ENCODE results near the gene LPAR1. TPM values are rescaled to one million over a fixed set of nuclear protein-coding genes. Genes with fewer than 3 reads are reported as not detected.

The LPAR1 gene
- total RNA-seq, 1 donor from 2014 or later = 16.8 TPM

DNA sequence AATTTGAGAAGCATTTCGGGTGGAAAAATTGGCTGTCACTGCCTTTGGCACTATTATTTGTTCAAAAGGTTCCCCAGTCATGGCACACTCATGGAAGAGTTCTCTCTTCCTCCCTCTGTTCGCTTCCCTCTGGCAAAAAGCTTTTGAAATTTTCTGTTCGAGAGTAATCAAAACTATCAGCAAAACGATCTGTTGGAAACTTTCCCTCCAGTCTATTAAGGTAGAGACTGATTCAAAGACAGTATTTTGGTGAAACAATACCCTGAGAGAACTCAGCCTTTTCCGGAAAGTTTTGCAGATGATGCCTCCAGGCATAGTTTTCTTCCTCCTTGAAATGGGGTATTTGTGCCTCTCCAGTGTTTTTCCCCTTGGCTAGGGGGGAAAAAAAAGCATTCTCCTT, 3.6 kb upstream of the LPAR1 start:
- H3K36me3 ChIP-seq (ENCODE audit: control insufficient read depth, insufficient read depth, low read length) = no peaks in the 10 kb centered on the region
- FAIRE-seq = no peak
- DNase-seq (ENCODE audit: low read depth) = no peak
- TF ChIP-seq, protein P1, sequence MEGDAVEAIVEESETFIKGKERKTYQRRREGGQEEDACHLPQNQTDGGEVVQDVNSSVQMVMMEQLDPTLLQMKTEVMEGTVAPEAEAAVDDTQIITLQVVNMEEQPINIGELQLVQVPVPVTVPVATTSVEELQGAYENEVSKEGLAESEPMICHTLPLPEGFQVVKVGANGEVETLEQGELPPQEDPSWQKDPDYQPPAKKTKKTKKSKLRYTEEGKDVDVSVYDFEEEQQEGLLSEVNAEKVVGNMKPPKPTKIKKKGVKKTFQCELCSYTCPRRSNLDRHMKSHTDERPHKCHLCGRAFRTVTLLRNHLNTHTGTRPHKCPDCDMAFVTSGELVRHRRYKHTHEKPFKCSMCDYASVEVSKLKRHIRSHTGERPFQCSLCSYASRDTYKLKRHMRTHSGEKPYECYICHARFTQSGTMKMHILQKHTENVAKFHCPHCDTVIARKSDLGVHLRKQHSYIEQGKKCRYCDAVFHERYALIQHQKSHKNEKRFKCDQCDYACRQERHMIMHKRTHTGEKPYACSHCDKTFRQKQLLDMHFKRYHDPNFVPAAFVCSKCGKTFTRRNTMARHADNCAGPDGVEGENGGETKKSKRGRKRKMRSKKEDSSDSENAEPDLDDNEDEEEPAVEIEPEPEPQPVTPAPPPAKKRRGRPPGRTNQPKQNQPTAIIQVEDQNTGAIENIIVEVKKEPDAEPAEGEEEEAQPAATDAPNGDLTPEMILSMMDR (IDR thresholded peaks at IDR 0.05; ENCODE audit: insufficient read depth, low read length, severe bottlenecking) = no peak
- H3K27me3 ChIP-seq (ENCODE audit: control insufficient read depth, insufficient read depth, low read length) = no peaks in the 10 kb centered on the region
- no peak overlapping the region for H3K4me3 ChIP-seq (ENCODE audit: low read depth, low read length)

- TF ChIP-seq, protein P1 (IDR thresholded peaks at IDR 0.05; ENCODE audit: insufficient read depth, low read length, severe bottlenecking) = no peak
- DNase-seq (ENCODE audit: low read depth) = peak; percentile 86
- Histone ChIP-seq H3K36me3 (ENCODE audit: control insufficient read depth, insufficient read depth, low read length) (no peaks in the 10 kb centered on the region), H3K4me3 (ENCODE audit: low read depth, low read length) (no peak overlapping the region), H3K27me3 (ENCODE audit: control insufficient read depth, insufficient read depth, low read length) (no peaks in the 10 kb centered on the region)
- FAIRE-seq = no peak
These were observed 2.2 kb upstream of the LPAR1 start for GRCh38 chr9:111040494-111040893.

- TF ChIP-seq, protein P1 (IDR thresholded peaks at IDR 0.05; ENCODE audit: insufficient read depth, low read length, severe bottlenecking) = no peak
- H3K36me3 ChIP-seq (ENCODE audit: control insufficient read depth, insufficient read depth, low read length) = no peaks in the 10 kb centered on the region
- H3K27me3 ChIP-seq (ENCODE audit: control insufficient read depth, insufficient read depth, low read length) = no peaks in the 10 kb centered on the region
- H3K4me3 ChIP-seq (ENCODE audit: low read depth, low read length) = peak overlapping the region; percentile 80
- FAIRE-seq = peak; percentile 62
- peak; percentile 34 for DNase-seq (ENCODE audit: low read depth)
These were observed 1.1 kb upstream of the LPAR1 start for GRCh38 chr9:111039231-111039906.

DNA sequence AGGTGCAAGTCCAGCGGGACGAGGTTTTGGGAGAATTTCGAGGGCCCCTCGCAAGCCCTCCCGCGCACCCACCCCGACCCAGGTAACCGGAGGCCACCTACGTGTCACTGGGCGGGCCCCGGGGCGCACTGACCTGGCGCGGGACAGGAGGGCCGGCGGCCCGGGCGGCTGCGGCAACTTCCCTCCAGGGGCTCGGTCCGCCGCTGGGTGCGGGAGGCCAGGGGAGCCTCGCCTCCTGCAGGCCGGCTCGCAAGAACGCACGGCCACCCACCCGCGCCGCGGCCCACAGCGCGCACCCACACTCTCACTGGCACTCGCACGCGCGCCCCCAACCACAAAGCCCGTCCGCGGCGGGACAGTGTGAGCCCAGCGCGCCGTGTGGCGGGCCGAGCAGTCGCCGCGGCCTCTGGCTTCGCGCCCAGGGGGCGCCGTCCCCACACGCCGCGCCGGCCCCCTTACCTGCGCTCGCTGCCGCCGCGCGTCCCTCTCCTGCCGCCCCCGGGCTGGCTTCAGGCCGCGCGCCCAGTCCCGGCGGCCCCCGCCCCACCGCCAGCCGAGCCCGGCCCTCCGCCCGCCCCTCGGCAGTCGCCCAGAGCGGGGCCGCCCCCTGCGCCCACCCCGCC, 451 bp downstream of the LPAR1 start:
- FAIRE-seq (no peak), DNase-seq (ENCODE audit: low read depth) (no peak)
- H3K4me3 ChIP-seq (ENCODE audit: low read depth, low read length) = peak overlapping the region; percentile 80
- H3K36me3 ChIP-seq (ENCODE audit: control insufficient read depth, insufficient read depth, low read length) = no peaks in the 10 kb centered on the region
- no peaks in the 10 kb centered on the region for H3K27me3 ChIP-seq (ENCODE audit: control insufficient read depth, insufficient read depth, low read length)
- TF ChIP-seq, protein P1 (IDR thresholded peaks at IDR 0.05; ENCODE audit: insufficient read depth, low read length, severe bottlenecking) = peak; percentile 7

- FAIRE-seq = no peak
- no peaks in the 10 kb centered on the region for H3K27me3 ChIP-seq (ENCODE audit: control insufficient read depth, insufficient read depth, low read length)
- H3K36me3 ChIP-seq (ENCODE audit: control insufficient read depth, insufficient read depth, low read length) = no peaks in the 10 kb centered on the region
- peak; percentile 45 for DNase-seq (ENCODE audit: low read depth)
- H3K4me3 ChIP-seq (ENCODE audit: low read depth, low read length) = peak overlapping the region; percentile 80
- TF ChIP-seq, protein P1 (IDR thresholded peaks at IDR 0.05; ENCODE audit: insufficient read depth, low read length, severe bottlenecking) = no peak
These were observed 938 bp downstream of the LPAR1 start for GRCh38 chr9:111037356-111037707.
